ENCODE results near the gene DNAH17.

DNAH17 gene

GRCh38 chr17:78428836-78429617 is 148.2 kb downstream of the DNAH17 start:
- no peak for DNase-seq (ENCODE audit: low read depth)

GRCh38 chr17:78428025-78428575 is 149.1 kb downstream of the DNAH17 start:
- no peak for DNase-seq (ENCODE audit: low read depth)

GRCh38 chr17:78427140-78427539 is 150.1 kb downstream of the DNAH17 start:
- no peak for DNase-seq (ENCODE audit: low read depth)

- DNase-seq (ENCODE audit: low read depth), result no peak
These were observed 150.8 kb downstream of the DNAH17 start for GRCh38 chr17:78426293-78426879.

GRCh38 chr17:78425429-78425828 is 151.8 kb downstream of the DNAH17 start:
- DNase-seq (ENCODE audit: low read depth), result no peak

GRCh38 chr17:78423961-78424675 is 153.1 kb downstream of the DNAH17 start:
- DNase-seq (ENCODE audit: low read depth), result no peak

GRCh38 chr17:78422872-78423588 is 154.2 kb downstream of the DNAH17 start:
- no peak for DNase-seq (ENCODE audit: low read depth)

GRCh38 chr17:78422267-78422605 is 155.0 kb downstream of the DNAH17 start:
- no peak for DNase-seq (ENCODE audit: low read depth)

GRCh38 chr17:78421534-78422266 is 155.5 kb downstream of the DNAH17 start:
- DNase-seq (ENCODE audit: low read depth), result no peak

GRCh38 chr17:78421084-78421533 is 156.1 kb downstream of the DNAH17 start:
- no peak for DNase-seq (ENCODE audit: low read depth)

GRCh38 chr17:78419970-78420815 is 157.0 kb downstream of the DNAH17 start:
- no peak for DNase-seq (ENCODE audit: low read depth)

GRCh38 chr17:78418326-78419026 is 158.7 kb downstream of the DNAH17 start:
- no peak for DNase-seq (ENCODE audit: low read depth)

- no peak for DNase-seq (ENCODE audit: low read depth)
These were observed 159.7 kb downstream of the DNAH17 start for GRCh38 chr17:78417531-78417909.

- no peak for DNase-seq (ENCODE audit: low read depth)
These were observed 160.2 kb downstream of the DNAH17 start for GRCh38 chr17:78416791-78417530.

- no peak for DNase-seq (ENCODE audit: low read depth)
These were observed 161.1 kb downstream of the DNAH17 start for GRCh38 chr17:78415821-78416711.

- DNase-seq (ENCODE audit: low read depth), result no peak
These were observed 162.7 kb downstream of the DNAH17 start for GRCh38 chr17:78414178-78415162.

- DNase-seq (ENCODE audit: low read depth), result no peak
These were observed 164.8 kb downstream of the DNAH17 start for GRCh38 chr17:78412403-78412802.

All from GM04504 (cell line).